SU-DHL-6 (cell line): ENCODE measurements around the gene ECSCR.

ENCODE experiments used
- EZH2phosphoT487 ChIP-seq: fragments of 200-600 bp; sonication (generic), shearing (Covaris generic); conservative IDR thresholded peaks from 2 replicates; pipeline ENCODE4 v1.6.1; 2018; ENCODE audit warnings: mild to moderate bottlenecking, antibody characterized with exemption, low read length, moderate library complexity, mixed read lengths
- TF ChIP-seq, protein P1 (sequence below): fragments of 200-600 bp; sonication (generic); IDR thresholded peaks from one replicate; pipeline ENCODE4 v1.5.1; 2017; ENCODE audit warnings: antibody characterized with exemption, mild to moderate bottlenecking, low read length, moderate library complexity; ENCODE audit not compliant: insufficient read depth, poor library complexity, severe bottlenecking

DNA sequence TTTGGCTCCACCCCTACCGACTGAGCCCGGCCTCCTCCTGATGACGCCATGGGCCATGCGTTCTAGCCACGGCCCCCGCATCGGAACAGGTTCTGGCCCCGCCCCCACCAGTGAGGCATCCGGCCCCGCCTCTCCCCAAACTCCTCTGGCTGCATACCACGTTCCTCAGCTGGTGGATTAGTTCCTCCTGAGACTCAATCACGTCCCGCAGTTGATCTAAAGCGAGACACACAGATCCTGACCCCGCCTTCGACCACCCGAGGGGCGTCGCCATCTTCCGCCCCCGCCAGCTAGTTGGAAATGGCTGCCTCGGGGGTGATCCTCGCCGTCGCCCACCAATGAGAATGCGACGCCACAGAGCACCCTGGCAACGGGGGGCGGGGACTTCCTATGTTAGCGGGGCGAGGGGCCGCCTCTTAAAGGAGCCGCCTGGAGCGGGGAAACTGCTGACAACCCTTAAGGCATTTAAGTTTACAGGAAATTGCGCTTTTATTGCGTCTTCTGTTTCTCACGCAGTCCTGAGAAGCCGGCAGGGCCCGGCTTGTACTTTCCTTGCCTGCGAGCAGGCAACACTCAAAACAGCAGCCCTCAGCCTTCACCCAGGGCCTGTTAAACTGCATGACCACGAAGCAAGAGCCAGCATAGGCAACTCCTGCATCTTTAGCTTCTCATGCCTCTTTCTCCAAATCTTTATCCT, 58.6 kb downstream of the ECSCR start, which contains the start of gene SPATA24:
- TF ChIP-seq, protein P1, sequence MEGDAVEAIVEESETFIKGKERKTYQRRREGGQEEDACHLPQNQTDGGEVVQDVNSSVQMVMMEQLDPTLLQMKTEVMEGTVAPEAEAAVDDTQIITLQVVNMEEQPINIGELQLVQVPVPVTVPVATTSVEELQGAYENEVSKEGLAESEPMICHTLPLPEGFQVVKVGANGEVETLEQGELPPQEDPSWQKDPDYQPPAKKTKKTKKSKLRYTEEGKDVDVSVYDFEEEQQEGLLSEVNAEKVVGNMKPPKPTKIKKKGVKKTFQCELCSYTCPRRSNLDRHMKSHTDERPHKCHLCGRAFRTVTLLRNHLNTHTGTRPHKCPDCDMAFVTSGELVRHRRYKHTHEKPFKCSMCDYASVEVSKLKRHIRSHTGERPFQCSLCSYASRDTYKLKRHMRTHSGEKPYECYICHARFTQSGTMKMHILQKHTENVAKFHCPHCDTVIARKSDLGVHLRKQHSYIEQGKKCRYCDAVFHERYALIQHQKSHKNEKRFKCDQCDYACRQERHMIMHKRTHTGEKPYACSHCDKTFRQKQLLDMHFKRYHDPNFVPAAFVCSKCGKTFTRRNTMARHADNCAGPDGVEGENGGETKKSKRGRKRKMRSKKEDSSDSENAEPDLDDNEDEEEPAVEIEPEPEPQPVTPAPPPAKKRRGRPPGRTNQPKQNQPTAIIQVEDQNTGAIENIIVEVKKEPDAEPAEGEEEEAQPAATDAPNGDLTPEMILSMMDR = no peak
- no peak for TF ChIP-seq EZH2phosphoT487
